ENCODE measurements around the gene PREB.

- TF ChIP-seq POLR2AphosphoS5 (IDR thresholded peaks at IDR 0.05) (no peak), CTCF (IDR thresholded peaks at IDR 0.05) (no peak), POLR2A (IDR thresholded peaks at IDR 0.05; ENCODE audit: low read depth) (no peak)
These were observed 49.7 kb upstream of the PREB start for GRCh38 chr2:27184115-27184514.

Measured in esophagus muscularis mucosa (tissue), 3 donors.